RCC 7860 (cell line): ENCODE results near the gene IPO11.

ENCODE experiments used
- DNase-seq: peaks from one replicate; pipeline ENCODE4 v3.0.0-alpha.2; 2015; ENCODE audit warnings: low spot score
- FAIRE-seq: peaks from 2 replicates; lab custom pipeline; 2012; peaks lifted over from hg19 to GRCh38; lab: Jason Lieb, UNC

IPO11 gene

DNA sequence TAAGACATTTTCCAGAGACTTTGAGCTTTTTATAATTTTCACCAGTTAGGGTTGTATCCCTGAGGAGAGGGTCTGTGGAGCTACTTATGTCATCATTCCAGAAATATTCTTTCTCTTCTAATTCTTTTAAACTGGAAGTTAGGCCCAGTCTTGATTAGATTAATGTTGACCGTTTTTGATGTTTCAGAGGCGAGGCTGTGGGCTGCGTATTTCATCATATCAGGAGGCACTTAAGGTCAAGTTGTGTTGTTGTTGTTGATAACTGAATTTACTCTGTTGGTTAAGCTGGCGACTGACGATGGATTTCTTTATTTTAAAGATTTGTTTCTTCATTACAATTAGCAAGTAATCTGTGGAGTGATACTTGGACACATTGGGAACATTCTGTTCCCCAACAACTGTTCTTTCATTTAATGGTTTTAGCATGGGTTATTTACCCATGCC, 20.1 kb downstream of the IPO11 start:
- no peak for DNase-seq
- no peak for FAIRE-seq

DNA sequence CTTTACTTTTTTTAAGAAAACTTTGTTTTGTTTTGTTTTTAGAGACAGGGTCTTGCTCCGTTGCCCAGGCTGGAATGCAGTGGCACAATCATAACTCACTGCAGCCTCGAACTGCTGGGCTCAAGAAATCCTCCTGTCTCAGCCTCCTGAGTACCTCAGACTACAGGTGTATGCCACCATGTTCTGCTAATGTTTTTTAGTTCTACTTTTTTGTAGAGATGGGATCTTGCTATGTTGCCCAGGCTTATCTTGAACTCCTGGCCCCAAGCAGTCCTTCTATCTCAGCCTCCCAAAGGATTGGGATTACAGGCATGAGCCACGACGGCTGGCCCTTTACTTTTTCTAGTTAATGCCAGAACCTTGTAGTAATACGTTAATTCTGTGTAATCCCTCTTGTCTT, 36.0 kb downstream of the IPO11 start:
- FAIRE-seq: no peak
- no peak for DNase-seq

DNA sequence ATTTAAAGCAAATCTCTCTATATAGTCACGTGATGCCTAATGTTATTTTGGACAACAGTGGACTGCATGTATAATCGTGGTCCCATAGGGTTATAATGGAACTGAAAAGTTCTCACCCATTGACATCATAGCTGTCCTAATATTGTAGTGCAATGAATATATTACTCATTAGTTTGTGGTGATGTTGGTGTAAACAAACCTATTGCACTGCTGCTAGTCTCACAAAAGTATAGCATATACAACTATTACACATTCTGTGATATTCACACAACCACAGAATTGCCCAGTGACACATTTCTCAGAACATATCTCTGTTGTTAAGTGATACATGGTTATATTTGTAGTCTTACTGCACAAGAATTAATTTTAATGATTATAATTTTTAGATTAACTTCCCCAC, 37.7 kb downstream of the IPO11 start:
- FAIRE-seq (no peak), DNase-seq (no peak)

DNA sequence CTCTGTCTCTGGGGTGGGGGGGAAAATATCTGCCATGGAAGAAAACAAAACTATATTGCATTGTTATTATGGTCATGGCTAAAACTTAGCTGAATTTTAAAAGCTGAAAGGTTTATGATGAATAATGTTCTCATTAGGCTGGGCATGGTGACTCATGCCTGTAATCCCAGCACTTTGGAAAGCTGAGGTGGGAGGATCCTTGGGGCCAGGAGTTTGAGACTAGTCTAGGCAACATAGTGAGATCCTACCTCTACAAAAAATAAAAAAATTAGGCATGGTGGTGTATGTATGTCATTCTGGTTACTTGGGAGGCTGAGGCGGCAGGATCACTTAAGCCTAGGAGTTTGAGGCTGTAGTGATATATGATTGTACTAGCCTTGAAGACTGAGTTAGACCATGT, 44.5 kb downstream of the IPO11 start:
- FAIRE-seq (no peak), DNase-seq (no peak)

DNA sequence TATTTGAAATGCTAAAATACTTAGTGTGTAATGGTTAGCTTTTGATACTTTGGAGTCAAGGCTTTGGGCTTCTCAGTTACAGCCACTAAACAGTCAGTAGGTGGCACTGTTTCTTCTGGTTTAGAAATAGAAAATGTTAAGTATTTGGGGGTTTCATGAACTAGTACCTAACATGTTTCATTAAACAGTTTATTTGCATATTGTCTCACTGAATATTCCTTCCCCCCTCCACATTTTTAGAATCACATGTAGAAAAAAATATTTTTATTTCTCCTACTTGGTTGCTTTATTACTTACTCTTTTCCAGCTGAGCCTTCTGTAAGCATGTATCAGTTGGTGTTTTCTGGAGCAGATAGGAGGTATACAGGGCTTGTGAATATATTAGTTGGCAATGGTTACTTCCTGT, 48.0 kb downstream of the IPO11 start:
- no peak for FAIRE-seq
- no peak for DNase-seq

DNA sequence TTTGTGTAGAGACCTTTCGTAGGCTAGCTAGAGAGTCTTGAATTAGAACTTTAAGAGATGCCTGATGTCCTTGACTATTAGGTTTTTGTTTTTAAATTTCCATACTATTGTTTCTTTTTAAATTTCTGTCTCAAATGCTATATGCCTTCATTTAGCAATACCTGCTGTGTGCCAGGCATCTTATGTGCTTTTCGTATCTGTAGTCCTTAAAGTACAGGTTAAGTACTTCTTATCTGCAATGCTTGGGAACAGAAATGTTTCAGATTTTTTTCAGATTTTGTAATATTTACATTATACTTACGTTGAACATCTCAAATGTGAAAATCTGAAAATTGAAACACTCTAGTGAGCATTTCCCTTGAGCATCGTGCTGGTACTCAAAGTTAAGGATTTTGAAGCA, 49.0 kb downstream of the IPO11 start:
- FAIRE-seq (no peak), DNase-seq (no peak)

DNA sequence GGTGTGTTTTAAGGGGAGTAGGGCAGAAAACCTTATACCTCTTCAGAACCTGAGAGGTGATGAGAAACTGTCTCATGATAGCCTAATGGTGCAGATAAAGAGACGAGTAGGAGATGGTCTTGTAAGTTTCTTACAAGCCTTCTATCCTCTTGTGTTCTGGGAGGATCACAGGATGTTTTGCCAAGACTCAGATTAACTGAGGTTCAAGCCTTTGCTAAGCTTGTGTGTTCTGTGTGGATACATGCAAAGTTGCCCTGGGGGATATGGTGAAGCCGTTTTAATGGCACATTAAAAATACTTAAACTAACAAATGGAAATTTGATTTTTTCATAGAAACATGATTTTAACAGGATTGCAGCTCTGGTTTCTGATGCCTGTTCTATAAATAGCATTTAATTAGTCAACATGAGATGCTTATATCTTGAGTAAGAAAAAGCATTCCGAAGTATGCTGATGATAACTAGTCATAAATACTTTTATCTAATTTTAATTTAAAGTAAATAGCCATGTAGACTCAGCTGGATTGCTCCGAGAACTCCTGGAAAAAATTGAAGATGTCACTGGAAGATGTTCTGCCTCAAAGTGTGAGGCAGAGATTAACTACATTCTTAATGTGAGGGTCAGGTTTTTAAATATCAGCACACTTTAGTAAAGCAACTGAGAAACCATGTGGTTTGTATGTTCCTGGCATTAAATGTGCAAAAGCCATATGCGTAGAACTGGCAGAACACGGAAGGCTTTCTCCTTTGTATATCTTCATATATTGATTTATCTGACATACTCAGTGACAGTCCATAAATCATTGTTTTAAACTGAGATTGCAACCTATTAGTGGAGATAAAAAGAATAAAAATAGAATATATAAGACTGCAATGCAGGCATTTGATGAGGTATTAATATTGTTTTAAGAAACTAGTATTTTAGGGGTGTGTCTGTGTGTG, 53.7 kb downstream of the IPO11 start:
- no peak for FAIRE-seq
- no peak for DNase-seq

DNA sequence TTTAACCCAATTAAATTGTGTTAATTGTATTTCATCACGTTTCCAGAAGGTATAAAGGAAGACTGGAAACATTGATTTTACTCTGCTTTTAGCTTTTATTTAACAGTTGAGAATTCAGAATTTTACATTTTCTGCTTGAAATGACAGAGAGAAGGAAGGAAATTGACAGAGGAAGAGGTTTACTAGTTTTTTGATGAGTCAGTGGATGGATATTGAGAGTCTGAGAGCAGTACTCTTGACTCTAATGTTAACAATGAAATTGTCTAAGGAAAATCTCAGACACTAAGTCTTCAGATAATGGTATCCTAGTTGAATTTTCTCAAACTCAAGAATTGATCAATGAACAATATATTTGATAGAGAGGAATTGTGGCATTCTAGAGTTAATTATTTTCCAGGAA, 60.6 kb downstream of the IPO11 start:
- FAIRE-seq: no peak
- no peak for DNase-seq

DNA sequence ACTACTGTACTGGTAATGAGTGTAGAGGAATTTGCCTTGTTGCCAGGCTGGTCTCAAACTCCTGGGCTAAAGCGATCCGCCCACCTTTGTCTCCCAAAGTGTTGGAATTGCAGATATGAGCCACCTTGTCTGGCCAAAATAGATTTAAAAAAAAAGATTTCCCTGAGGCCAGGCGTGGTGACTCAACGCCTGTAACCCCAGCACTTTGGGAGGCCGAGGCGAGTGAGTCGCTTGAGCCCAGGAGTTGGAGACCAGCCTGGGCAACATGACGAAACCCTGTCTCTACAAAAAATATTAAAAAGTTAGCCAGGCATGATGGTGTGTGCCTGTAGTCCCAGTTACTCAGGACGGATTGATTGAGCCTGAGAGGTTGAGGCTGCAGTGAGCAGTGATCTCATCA, 62.5 kb downstream of the IPO11 start:
- DNase-seq: peak; percentile 62
- peak; percentile 46 for FAIRE-seq

DNA sequence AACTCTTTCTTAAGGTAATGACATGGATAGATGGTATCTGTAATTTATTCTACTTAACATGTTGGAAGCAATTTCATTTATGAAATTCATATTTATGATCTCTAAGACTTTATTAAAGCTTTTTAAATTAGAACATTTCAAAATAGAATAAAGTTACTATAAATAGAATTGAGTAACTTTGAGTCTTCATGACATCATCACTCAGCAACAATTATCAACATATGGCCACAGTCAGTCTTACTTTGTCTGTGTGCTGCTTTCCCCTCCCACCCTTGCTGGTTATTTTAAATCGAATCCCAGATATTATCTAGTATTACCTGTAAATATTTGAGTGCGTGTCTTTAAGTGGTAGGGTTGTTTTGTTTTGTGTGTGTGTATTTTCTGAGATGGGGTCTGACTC, 65.2 kb downstream of the IPO11 start:
- DNase-seq: no peak
- no peak for FAIRE-seq

DNA sequence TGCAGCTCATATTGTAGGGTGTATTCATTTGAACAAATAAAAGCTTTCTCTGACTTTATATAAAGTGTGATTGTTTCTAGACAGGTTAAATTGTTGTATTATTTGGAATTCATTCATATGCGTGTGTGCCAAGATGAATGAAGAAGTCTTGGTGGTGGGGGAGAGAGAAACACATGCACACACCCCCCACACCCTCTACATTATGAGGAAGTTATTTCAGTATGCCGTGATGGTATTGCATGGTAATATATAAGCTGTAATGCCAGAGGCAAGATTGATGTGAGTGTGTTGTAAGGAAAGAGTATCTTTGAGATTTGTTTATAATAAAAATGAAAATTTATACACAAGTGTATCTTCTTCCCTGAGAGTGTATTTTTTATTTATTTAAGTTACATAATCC, 71.0 kb downstream of the IPO11 start:
- DNase-seq: no peak

DNA sequence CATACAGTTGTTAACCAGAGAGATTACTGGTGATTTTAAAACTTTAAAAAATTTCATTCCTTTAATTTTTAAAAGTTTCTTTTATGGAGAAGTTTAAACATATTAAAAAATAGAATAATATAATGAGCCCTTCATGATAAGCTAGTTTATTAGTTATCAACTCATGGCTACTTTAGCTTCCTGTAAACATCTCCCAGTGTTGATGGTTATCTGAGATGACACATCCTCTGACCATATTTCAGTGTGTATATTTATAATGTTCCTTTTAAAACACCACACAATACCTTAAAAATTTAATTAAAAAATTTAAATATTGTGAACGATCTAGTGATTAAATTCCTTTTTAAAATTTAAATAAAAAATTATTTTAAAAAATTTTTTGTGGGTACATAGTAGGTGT, 74.1 kb downstream of the IPO11 start:
- no peak for DNase-seq
- FAIRE-seq: no peak

More for the DNA sequence above, 71.0 kb downstream of the IPO11 start:
- no peak for FAIRE-seq

DNA sequence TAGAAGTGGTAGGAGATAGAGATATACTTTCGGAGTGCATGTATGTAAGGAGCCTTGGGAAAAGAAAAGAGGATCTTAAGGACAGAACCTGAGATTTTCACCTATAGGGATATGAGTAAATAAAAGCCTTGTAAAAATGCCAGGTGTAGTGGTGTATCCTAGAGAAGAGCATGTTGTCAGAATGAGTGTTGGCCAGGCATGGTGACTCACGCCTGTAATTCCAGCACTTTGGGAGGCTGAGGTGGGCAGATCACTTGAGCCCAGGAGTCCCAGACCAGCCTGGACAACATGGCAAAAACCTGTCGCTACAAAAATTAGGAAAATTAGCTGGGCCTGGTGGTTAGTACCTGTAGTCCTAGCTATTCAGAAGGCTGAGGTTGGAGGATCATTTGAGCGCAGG, 76.0 kb downstream of the IPO11 start:
- no peak for FAIRE-seq

DNA sequence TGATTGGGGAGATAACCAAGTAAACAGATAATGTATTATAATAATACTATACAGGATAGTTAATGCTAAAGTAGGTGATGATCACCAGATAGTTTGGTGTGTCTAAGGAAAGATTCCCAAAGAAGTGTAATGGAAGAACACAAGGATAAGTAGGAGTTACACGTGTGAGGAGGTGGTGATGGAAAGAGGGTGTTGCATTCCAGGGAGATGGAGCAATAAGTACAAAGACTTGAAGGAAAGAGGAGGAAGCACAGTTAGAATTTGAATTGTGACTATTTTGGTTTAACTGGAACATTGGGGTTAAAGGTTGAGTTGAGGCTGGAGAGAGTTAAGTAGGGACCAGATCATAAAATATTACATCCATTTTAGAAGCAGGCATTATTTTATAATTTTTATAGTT, 76.9 kb downstream of the IPO11 start:
- DNase-seq: no peak
- FAIRE-seq: no peak

More for the DNA sequence above, 76.0 kb downstream of the IPO11 start:
- DNase-seq: no peak

DNA sequence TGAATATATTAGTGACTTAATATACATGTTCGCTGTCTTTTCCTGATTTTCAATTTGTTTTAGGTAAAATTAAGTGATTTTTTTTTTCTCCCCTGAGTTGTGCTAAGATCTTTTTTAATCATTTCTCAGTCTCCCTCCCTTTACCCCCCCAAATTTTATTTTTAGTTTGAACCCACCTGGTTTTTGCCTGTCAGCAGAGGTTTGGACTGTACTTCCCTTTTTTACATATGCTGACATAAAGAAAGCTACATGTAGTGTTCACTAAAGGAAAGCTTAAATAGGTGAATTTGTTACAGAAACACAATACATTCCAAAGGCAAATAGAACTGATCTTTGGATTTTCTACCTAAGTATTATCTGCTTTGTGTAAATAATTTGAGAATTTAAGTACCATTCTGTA, 82.2 kb downstream of the IPO11 start:
- FAIRE-seq: no peak
- DNase-seq: no peak

DNA sequence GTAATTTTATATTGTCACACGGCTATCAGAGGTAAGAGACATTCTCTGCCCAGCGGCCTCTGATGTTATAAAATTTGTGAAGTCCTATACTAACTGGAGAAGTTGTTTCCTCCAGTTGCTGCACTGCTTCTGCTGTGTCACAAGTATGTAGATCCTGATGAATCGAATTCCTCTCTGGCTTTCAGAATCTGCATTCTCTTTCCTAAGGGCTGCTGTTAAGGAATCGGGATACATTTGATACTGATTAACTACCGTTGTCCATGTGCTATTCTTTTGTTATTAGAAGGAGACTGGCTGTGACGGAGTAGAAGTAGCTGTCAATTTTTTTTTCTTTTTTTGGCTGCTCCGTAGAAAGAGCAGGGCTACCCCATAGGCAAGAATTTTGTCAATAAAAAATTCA, 84.3 kb downstream of the IPO11 start:
- DNase-seq (no peak), FAIRE-seq (no peak)

DNA sequence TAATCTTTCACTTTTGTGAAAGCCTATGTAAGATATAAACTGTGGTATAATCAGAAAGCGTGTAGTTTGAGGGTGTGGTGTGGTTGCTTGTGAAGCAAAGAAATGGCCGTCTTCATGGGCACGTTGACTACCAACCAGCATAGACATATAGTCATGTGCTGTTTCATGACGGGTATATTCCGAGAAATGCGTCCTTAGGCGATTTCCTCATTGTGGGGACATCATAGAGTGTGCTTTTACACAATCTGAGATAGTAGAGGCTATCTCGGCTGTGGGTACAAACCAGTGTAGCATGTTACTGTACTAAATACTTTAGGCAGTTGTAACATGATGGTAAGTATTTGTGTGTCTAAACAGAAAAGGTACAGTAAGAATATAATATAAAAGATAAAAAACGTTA, 86.4 kb downstream of the IPO11 start:
- no peak for FAIRE-seq
- no peak for DNase-seq

DNA sequence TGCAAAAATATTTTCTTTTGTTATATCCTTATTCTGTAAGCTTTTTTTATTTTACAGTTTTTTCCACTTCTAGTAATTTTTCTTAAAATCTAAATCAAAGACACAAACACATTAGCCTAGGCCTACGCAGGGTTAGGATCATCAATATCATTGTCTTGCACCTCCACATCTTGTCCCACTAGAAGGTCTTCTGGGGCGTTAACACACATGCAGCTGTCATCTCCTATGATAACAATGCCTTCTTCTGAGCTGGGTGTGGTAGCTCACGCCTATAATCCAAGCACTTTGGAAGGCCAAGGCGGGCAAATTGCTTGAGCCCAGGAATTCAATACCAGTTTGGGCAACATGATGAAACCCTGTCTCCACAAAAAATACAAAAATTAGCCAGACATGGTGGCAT, 87.2 kb downstream of the IPO11 start:
- FAIRE-seq: no peak
- DNase-seq: no peak

DNA sequence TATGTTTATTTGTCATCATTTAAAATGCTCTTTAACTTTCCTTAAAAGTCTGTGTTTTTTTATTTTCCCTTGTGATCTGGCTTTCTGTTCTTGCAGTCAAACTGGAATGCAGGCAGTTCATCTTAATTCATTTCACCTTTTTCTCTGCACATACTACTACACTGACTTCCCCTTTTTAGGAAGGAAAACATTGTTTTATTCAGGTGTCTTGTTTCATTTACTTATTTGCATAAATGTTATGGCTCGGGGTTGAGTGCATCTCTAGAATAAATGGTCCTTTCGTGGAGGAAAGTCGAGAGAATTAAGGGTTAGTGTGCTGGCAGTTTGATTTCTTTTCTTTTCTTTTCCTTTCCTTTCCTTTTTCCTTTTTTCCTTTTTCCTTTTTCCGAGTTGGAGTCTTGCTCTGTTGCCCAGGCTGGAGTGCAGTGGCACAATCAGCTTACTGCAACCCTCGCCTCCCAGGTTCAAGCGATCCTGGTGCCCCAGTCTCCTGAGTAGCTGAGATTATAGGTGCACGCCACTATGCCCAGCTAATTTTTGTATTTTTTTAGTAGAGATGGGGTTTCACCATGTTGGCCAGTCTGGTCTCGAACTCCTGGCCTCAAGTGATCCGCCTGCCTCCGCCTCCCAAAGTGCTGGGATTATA, 90.0 kb downstream of the IPO11 start:
- FAIRE-seq: no peak
- DNase-seq: no peak

DNA sequence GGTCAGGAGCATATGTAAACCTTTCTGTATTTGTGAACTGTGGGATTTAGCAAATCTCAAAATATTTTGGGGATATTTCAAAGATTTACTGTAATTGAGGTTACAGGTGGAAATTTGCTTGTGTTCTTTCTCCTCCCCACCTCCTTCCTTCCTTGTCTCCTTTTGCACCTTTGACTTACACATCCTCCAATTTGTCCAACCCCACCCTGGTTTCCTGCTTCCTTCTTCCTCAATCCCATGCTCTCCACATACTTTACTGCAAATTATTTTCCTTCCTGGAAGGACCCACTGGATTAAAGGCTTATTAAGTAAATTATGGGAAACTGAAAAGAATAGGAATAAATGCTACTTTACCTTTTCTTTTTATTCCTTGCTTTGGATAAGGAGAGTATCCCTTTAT, 91.6 kb downstream of the IPO11 start:
- DNase-seq: no peak
- FAIRE-seq: no peak

DNA sequence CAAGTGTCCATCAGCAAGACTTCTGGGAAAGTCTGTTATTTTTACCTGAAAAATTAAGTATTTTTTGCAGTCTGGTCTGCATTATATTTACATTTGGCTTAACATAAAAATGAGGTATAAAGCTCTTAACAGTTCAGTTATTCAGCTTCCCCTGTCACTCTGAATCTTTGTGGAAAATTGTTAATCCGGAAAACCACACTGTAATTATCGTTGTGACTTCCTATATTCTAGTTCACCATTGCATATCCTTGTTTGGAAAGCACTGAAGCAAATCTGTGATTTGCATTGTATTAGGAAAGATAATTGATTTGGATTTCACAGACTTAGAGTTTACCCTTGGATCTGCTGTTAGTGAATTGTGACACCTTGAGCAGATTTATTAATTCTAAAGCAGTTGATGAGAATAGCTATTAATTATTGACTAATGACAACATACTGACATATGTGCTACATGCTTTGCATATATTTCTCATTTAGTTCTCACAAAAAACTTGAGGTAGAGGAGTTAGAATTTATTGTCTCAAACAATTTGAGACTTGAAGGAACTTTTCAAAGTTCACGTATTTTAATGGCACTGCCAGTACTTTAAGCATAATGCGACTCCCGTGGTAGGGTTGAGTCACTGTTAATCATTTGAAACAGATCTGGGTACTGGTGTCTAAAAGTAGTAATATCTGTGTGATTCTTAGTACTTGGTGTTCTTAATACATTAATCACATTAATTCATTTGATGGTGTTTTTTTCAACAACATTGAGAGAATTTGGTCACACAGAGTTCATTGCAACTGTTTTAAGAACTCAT, 94.3 kb downstream of the IPO11 start:
- DNase-seq (no peak), FAIRE-seq (peak; percentile 42)
